MCF 10A (cell line): ENCODE results near the gene TPK1. TPM values are rescaled to one million over a fixed set of nuclear protein-coding genes. Genes with fewer than 3 reads are reported as not detected.
A peak's percentile ranks its signal among the peaks of the same experiment; 100 is the strongest.

Experiments
- BruUV-seq: library from RNA; stranded (reverse); fragments of 400-500 nt; replicated peaks from 2 replicates; lab custom pipeline; 2021; lab: Mats Ljungman, UMichigan
- CTCF ChIA-PET: fragments of 300-600 bp; sonication (Branson Sonifier 250); formaldehyde crosslinking; extraction: SDS; loops from one replicate; lab custom pipeline; 2021; ENCODE audit warnings: antibody characterized with exemption, inconsistent platforms; lab: Yijun Ruan, JAX
- POLR2A ChIA-PET: fragments of 300-600, 350-650 bp; sonication (Branson Sonifier 250); formaldehyde crosslinking; extraction: SDS; loops from one replicate; lab custom pipeline; 2020; ENCODE audit warnings: antibody characterized with exemption, inconsistent platforms; lab: Yijun Ruan, JAX
- DNase-seq: peaks from one replicate; pipeline ENCODE4 v3.0.0-alpha.2; 2018; ENCODE audit not compliant: unreplicated experiment
- H3K27ac Mint-ChIP-seq: one replicate; pipeline ENCODE4 v1.8.0; 2022; ENCODE audit warnings: mild to moderate bottlenecking, low read depth, mixed read lengths; ENCODE audit not compliant: unreplicated experiment
- H3K27me3 Mint-ChIP-seq: one replicate; pipeline ENCODE4 v1.8.0; 2022; ENCODE audit warnings: mixed read lengths; ENCODE audit not compliant: insufficient read depth, unreplicated experiment
- H3K36me3 Mint-ChIP-seq: one replicate; pipeline ENCODE4 v1.8.0; 2022; ENCODE audit warnings: mild to moderate bottlenecking, moderate library complexity, mixed read lengths; ENCODE audit not compliant: insufficient read depth, unreplicated experiment
- H3K4me1 Mint-ChIP-seq: one replicate; pipeline ENCODE4 v1.8.0; 2022; ENCODE audit warnings: mixed read lengths; ENCODE audit not compliant: insufficient read depth, unreplicated experiment
- H3K4me3 Mint-ChIP-seq: one replicate; pipeline ENCODE4 v1.8.0; 2022; ENCODE audit warnings: mild to moderate bottlenecking, moderate library complexity, mixed read lengths; ENCODE audit not compliant: unreplicated experiment
- H3K9me3 Mint-ChIP-seq: one replicate; pipeline ENCODE4 v1.8.0; 2022; ENCODE audit warnings: mixed read lengths; ENCODE audit not compliant: unreplicated experiment
- intact Hi-C: fragments of 100-400 bp; cut with micrococcal nuclease; formaldehyde crosslinking; loops from 2 replicates; pipeline ENCODE4 v1.14.1; 2022
- total RNA-seq: library from RNA; stranded (reverse); gene quantifications from 2 replicates; pipeline ENCODE4 v1.2.3, GENCODE V29; 2022
- TF ChIP-seq, protein P1 (sequence below): fragments of 200-600 bp; IDR thresholded peaks from one replicate; pipeline ENCODE4 v1.8.0; 2022; ENCODE audit warnings: antibody characterized with exemption, mild to moderate bottlenecking; ENCODE audit not compliant: unreplicated experiment

TPK1 gene
- total RNA-seq, 1 experiment from 2014 or later, result 8.8 TPM

DNA sequence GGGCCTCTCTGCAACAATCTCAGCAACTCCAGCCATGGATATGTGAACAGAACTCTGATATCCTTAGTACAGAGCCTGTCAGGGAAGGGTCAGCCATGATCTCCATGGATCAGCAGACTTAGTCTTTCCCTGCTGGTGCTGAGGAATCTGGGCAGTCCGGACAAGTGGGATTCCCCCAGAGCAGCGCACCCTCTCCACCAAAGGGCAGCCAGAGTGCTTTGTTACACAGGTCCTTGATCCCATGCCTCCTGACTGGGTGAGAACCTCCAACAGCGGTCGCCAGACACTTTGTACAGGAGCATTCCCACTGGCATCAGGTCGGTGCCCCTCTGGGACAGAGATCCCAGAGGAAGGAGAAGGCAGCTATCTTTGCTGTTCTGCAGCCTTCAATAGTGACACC, 38.9 kb downstream of the TPK1 start:
- BruUV-seq, result no TSS peak

DNA sequence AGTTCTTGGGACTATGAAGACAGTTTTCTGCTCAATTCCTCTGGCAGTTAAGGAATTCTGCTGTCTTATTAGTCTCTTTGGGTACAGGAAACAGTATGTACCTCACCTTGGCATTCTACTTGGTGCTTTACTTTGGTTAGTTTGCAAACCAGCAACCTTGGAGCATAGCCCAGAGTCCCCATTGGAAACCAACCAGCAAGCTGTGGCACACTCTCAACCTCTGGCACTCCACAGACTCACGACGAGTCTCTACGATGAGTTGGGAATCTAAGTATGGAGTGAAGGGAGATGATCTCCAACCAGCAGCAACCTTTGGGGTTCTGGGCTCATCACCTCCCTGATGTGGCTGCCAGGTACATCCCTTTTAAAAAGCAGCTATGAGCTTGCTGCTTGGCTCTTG, 43.8 kb downstream of the TPK1 start:
- intact Hi-C loops, result no loop called here
- ChIA-PET POLR2A (no interaction called here), CTCF (interaction anchor here (2.4 kb wide), 1 partner anchor 52 kb away, joined by 12 read pairs; no protein-coding TSS in a partner anchor)
- Mint-ChIP-seq H3K4me3 (no peak overlapping the region), H3K36me3 (no peaks in the 10 kb centered on the region), H3K9me3 (no peaks in the 10 kb centered on the region), H3K27me3 (no peaks in the 10 kb centered on the region), H3K27ac (no peak overlapping the region), H3K4me1 (peaks cover 5% of the 10 kb centered on the region)
- TF ChIP-seq, protein P1, sequence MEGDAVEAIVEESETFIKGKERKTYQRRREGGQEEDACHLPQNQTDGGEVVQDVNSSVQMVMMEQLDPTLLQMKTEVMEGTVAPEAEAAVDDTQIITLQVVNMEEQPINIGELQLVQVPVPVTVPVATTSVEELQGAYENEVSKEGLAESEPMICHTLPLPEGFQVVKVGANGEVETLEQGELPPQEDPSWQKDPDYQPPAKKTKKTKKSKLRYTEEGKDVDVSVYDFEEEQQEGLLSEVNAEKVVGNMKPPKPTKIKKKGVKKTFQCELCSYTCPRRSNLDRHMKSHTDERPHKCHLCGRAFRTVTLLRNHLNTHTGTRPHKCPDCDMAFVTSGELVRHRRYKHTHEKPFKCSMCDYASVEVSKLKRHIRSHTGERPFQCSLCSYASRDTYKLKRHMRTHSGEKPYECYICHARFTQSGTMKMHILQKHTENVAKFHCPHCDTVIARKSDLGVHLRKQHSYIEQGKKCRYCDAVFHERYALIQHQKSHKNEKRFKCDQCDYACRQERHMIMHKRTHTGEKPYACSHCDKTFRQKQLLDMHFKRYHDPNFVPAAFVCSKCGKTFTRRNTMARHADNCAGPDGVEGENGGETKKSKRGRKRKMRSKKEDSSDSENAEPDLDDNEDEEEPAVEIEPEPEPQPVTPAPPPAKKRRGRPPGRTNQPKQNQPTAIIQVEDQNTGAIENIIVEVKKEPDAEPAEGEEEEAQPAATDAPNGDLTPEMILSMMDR, result no peak
- BruUV-seq, result no TSS peak
- no peak for DNase-seq

More for the DNA sequence above, 38.9 kb downstream of the TPK1 start:
- peaks cover 14% of the 10 kb centered on the region for H3K9me3 Mint-ChIP-seq
- H3K4me1 Mint-ChIP-seq, result peaks cover 5% of the 10 kb centered on the region
- ChIA-PET CTCF (interaction anchor here (1.0 to 1.5 kb wide), 2 partner anchors 11 to 39 kb away, joined by 3 to 4 read pairs; partner anchors contain the start of gene TPK1), POLR2A (no interaction called here)
- intact Hi-C loops, result no loop called here
- DNase-seq, result no peak
- H3K27me3 Mint-ChIP-seq, result no peaks in the 10 kb centered on the region
- no peak overlapping the region for H3K4me3 Mint-ChIP-seq
- TF ChIP-seq, protein P1, result no peak
- H3K27ac Mint-ChIP-seq, result no peak overlapping the region
- peaks cover 4% of the 10 kb centered on the region for H3K36me3 Mint-ChIP-seq

DNA sequence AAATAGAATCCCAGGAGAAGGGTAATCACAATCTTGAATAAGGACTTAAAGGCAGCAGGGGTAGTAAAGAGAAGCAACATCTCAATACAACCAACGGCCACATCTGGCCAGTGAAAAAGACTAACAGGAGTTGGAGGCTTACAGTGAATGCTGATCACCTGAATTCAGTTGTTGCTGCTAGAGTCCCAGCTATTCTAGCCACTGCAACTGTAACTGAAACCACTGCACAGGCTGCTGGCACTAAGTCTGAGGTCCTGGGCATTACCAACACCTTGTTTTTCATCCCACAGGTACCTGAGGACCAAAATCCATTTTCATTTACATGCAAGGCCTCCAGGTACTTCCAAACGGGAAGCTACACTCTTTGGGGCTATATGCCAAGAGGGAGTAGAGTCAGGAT, 44.4 kb downstream of the TPK1 start:
- Mint-ChIP-seq H3K4me1 (peaks cover 5% of the 10 kb centered on the region), H3K9me3 (no peaks in the 10 kb centered on the region), H3K27ac (no peak overlapping the region), H3K27me3 (no peaks in the 10 kb centered on the region), H3K4me3 (no peak overlapping the region), H3K36me3 (no peaks in the 10 kb centered on the region)
- BruUV-seq, result no TSS peak
- no peak for DNase-seq
- CTCF ChIA-PET, result no interaction called here
- intact Hi-C loops, result no loop called here
- TF ChIP-seq, protein P1, result no peak
- POLR2A ChIA-PET, result no interaction called here

DNA sequence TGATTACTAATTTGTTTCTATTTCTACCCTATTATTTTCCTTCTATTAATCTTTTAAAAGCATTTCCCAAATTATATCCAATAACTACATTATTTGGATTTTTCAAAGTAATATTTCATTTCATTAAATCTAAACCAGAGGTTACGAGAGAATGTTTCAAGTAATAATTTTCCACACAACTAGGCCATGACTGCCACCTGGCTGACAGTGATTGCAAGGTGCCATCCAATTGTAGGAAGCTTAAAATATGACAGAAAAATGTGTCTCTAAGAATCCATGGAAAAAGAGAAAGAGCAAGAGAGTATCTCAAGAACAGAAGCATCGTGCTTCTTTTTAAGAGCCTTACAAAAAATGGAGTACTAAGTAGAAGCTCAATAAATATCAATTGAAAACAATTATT, 48.7 kb downstream of the TPK1 start:
- intact Hi-C loops, result loop anchor here (1.0 to 2.0 kb wide), 2 partner anchors 116 to 274 kb away; no protein-coding TSS in a partner anchor
- no peaks in the 10 kb centered on the region for H3K36me3 Mint-ChIP-seq
- H3K4me1 Mint-ChIP-seq, result no peaks in the 10 kb centered on the region
- CTCF ChIA-PET, result interaction anchor here (0.6 to 2.9 kb wide), 19 partner anchors 12 to 1783 kb away, joined by 3 to 16 read pairs (median 4); no protein-coding TSS in a partner anchor
- TF ChIP-seq, protein P1, result peak; percentile 17
- no peak overlapping the region for H3K27ac Mint-ChIP-seq
- no peaks in the 10 kb centered on the region for H3K9me3 Mint-ChIP-seq
- BruUV-seq, result no TSS peak
- no peak overlapping the region for H3K4me3 Mint-ChIP-seq
- POLR2A ChIA-PET, result interaction anchor here (0.6 to 1.1 kb wide), 3 partner anchors 48 to 213 kb away, joined by 3 read pairs; no protein-coding TSS in a partner anchor
- no peaks in the 10 kb centered on the region for H3K27me3 Mint-ChIP-seq
- peak; percentile 29 for DNase-seq
